PC-3 (cell line): Measurements from ENCODE around the gene PRDM5. TPM values are rescaled to one million over a fixed set of nuclear protein-coding genes. Genes with fewer than 3 reads are reported as not detected.

Source experiments
- ATAC-seq: fragments of 200-7000 bp; cut with Tn5 transposase; 2 replicates; pipeline ENCODE4 v1.9.1; 2020; ENCODE audit warnings: mild to moderate bottlenecking, moderate library complexity
- BruUV-seq: library from RNA; stranded (reverse); fragments of 400-500 nt; replicated peaks from 2 replicates; lab custom pipeline; 2021; lab: Mats Ljungman, UMichigan
- CTCF ChIA-PET: fragments of 300-600 bp; sonication (Branson Sonifier 250); formaldehyde crosslinking; loops from one replicate; lab custom pipeline; 2022; ENCODE audit warnings: antibody characterized with exemption; lab: Charles Lee
- POLR2A ChIA-PET: fragments of 300-600 bp; sonication (Branson Sonifier 250); formaldehyde crosslinking; loops from one replicate; lab custom pipeline; 2022; ENCODE audit warnings: antibody characterized with exemption; ENCODE audit not compliant: unreplicated experiment; lab: Charles Lee
- DNase-seq: peaks from one replicate; pipeline ENCODE4 v3.0.0-alpha.2; 2015
- H2AFZ ChIP-seq: fragments of 300-600 bp; sonication (generic); 2 replicates; pipeline ENCODE4 v1.6.0; 2016; ENCODE audit warnings: antibody characterized with exemption, low read length
- H3F3A ChIP-seq: fragments of 300-600 bp; sonication (generic); one replicate; pipeline ENCODE4 v1.6.0; 2017; ENCODE audit warnings: antibody characterized with exemption, low read length, control low read depth, mild to moderate bottlenecking; ENCODE audit not compliant: unreplicated experiment
- H3K27ac ChIP-seq: fragments of 300-600 bp; sonication (generic); 2 replicates; pipeline ENCODE4 v1.5.1; 2016; ENCODE audit warnings: mild to moderate bottlenecking, low read length
- H3K27me3 ChIP-seq: fragments of 300-600 bp; sonication (generic); 2 replicates; pipeline ENCODE4 v1.6.1; 2016; ENCODE audit warnings: low read length, mixed read lengths
- H3K36me3 ChIP-seq: fragments of 300-600 bp; sonication (generic); 2 replicates; pipeline ENCODE4 v1.6.1; 2016; ENCODE audit warnings: low read depth, mixed run types, low read length, mixed read lengths
- H3K4me1 ChIP-seq: fragments of 300-600 bp; sonication (generic); 2 replicates; pipeline ENCODE4 v1.5.1; 2016; ENCODE audit warnings: low read length; ENCODE audit not compliant: insufficient read depth
- H3K4me2 ChIP-seq: fragments of 300-600 bp; sonication (generic); 2 replicates; pipeline ENCODE4 v1.6.0; 2016; ENCODE audit warnings: low read length
- H3K4me3 ChIP-seq: fragments of 300-600 bp; sonication (generic); 2 replicates; pipeline ENCODE4 v1.5.1; 2016; ENCODE audit warnings: mild to moderate bottlenecking, low read length, mixed read lengths
- H3K79me2 ChIP-seq: fragments of 300-600 bp; sonication (generic); 2 replicates; pipeline ENCODE4 v1.6.1; 2017; ENCODE audit warnings: low read length, mixed read lengths
- H3K9ac ChIP-seq: fragments of 300-600 bp; sonication (generic); 2 replicates; pipeline ENCODE4 v1.6.0; 2016; ENCODE audit warnings: mild to moderate bottlenecking, low read length
- H3K9me2 ChIP-seq: fragments of 300-600 bp; sonication (generic); replicated peaks from 2 replicates; pipeline ENCODE4 v1.6.1; 2016; ENCODE audit warnings: mixed run types, low read length, mixed read lengths
- H3K9me3 ChIP-seq: fragments of 300-600 bp; sonication (generic); 2 replicates; pipeline ENCODE4 v1.6.1; 2016; ENCODE audit warnings: low read length, mixed read lengths
- H4K20me1 ChIP-seq: fragments of 300-600 bp; sonication (generic); 2 replicates; pipeline ENCODE4 v1.6.1; 2016; ENCODE audit warnings: low read length, mixed read lengths
- CTCF ChIP-seq: fragments of 300-600 bp; sonication (generic); conservative IDR thresholded peaks from 2 replicates; pipeline ENCODE4 v1.5.1; 2017; ENCODE audit warnings: antibody characterized with exemption, low read depth, mild to moderate bottlenecking, low read length
- EZH2 ChIP-seq: fragments of 300-600 bp; sonication (generic); IDR thresholded peaks from one replicate; pipeline ENCODE4 v1.6.1; 2017; ENCODE audit warnings: antibody characterized with exemption, mild to moderate bottlenecking, low read length; ENCODE audit not compliant: unreplicated experiment
- EZH2phosphoT487 ChIP-seq: fragments of 300-600 bp; sonication (generic); IDR thresholded peaks from 2 replicates; pipeline ENCODE4 v1.6.1; 2018; ENCODE audit warnings: mild to moderate bottlenecking, antibody characterized with exemption, low read length, borderline replicate concordance
- intact Hi-C: fragments of 100-400 bp; cut with micrococcal nuclease; formaldehyde crosslinking; loops from 2 replicates; pipeline ENCODE4 v1.9.0; 2023
- total RNA-seq: library from RNA; depleted of rRNA; stranded (reverse); fragments of >200 nt; gene quantifications from 2 replicates; pipeline ENCODE4 v1.2.3, GENCODE V29; 2014

PRDM5 gene
- total RNA-seq, 1 experiment from 2014 or later: 2.4 TPM

- Histone ChIP-seq H3K9me2 (no peaks in the 10 kb centered on the region), H3K4me3 (no peak overlapping the region), H3K4me1 (no peaks in the 10 kb centered on the region), H2AFZ (no peak overlapping the region), H3K36me3 (no peaks in the 10 kb centered on the region), H3K9ac (no peak overlapping the region), H3K27me3 (no peaks in the 10 kb centered on the region), H3K27ac (no peak overlapping the region), H3K9me3 (no peaks in the 10 kb centered on the region), H4K20me1 (no peaks in the 10 kb centered on the region), H3K4me2 (no peak overlapping the region), H3K79me2 (no peaks in the 10 kb centered on the region), H3F3A (no peaks in the 10 kb centered on the region)
- intact Hi-C loops: no loop called here
- ChIA-PET CTCF (no interaction called here), POLR2A (no interaction called here)
- TF ChIP-seq EZH2phosphoT487 (no peak), EZH2 (no peak), CTCF (no peak)
- ATAC-seq (no peak), DNase-seq (no peak)
- no TSS peak for BruUV-seq
Observed at GRCh38 chr4:120850018-120850599, 72.4 kb downstream of the PRDM5 start.

GRCh38 chr4:120847019-120847582 is 75.4 kb downstream of the PRDM5 start:
- ATAC-seq: no peak
- Histone ChIP-seq H4K20me1 (no peaks in the 10 kb centered on the region), H3K9me3 (no peaks in the 10 kb centered on the region), H3K9ac (no peak overlapping the region), H3K4me1 (no peaks in the 10 kb centered on the region), H3K27ac (no peak overlapping the region), H3K36me3 (no peaks in the 10 kb centered on the region), H3F3A (no peaks in the 10 kb centered on the region), H2AFZ (no peak overlapping the region), H3K9me2 (no peaks in the 10 kb centered on the region), H3K79me2 (no peaks in the 10 kb centered on the region), H3K27me3 (no peaks in the 10 kb centered on the region), H3K4me2 (no peak overlapping the region), H3K4me3 (no peak overlapping the region)
- POLR2A ChIA-PET: no interaction called here
- TF ChIP-seq EZH2phosphoT487 (no peak), EZH2 (no peak), CTCF (no peak)
- intact Hi-C loops: no loop called here
- CTCF ChIA-PET: no interaction called here
- no peak for DNase-seq
- BruUV-seq: no TSS peak

- intact Hi-C loops: no loop called here
- ATAC-seq (no peak), DNase-seq (no peak)
- no peaks in the 10 kb centered on the region for H3K27me3 ChIP-seq
- no TSS peak for BruUV-seq
- no peak overlapping the region for H3K4me3 ChIP-seq
- no peaks in the 10 kb centered on the region for H3K36me3 ChIP-seq
- H4K20me1 ChIP-seq: no peaks in the 10 kb centered on the region
- no peak overlapping the region for H3K27ac ChIP-seq
- H3K79me2 ChIP-seq: no peaks in the 10 kb centered on the region
- POLR2A ChIA-PET: no interaction called here
- no peaks in the 10 kb centered on the region for H3F3A ChIP-seq
- H3K9me2 ChIP-seq: no peaks in the 10 kb centered on the region
- no peak overlapping the region for H3K9ac ChIP-seq
- no peaks in the 10 kb centered on the region for H3K9me3 ChIP-seq
- no peak overlapping the region for H2AFZ ChIP-seq
- H3K4me1 ChIP-seq: no peaks in the 10 kb centered on the region
- CTCF ChIA-PET: interaction anchor here (0.7 kb wide), 1 partner anchor 26 kb away, joined by 3 read pairs; no protein-coding TSS in a partner anchor
- no peak overlapping the region for H3K4me2 ChIP-seq
- TF ChIP-seq EZH2 (no peak), CTCF (no peak), EZH2phosphoT487 (no peak)
Observed at GRCh38 chr4:120844528-120844921, 78.0 kb downstream of the PRDM5 start.
